ENCODE results near the gene PACSIN2.
A peak's percentile ranks its signal among the peaks of the same experiment; 100 is the strongest.

PACSIN2 gene

GRCh38 chr22:43014869-43015676, at the start of gene PACSIN2:
Gene PACSIN2, minus strand, starts transcription at chr22:43015149. Its CDS starts 103,069 bp downstream, at chr22:42912080.
- Mint-ChIP-seq H3K9me3 (ENCODE audit: low read depth) (no peaks in the 10 kb centered on the region), H3K4me1 (ENCODE audit: low read depth) (peaks cover 34% of the 10 kb centered on the region), H3K27me3 (no peaks in the 10 kb centered on the region), H3K4me3 (peak within 1 kb of the TSS; percentile 93), H3K36me3 (no peaks in the 10 kb centered on the region), H3K27ac (peak within 1 kb of the TSS; percentile 85)

- Mint-ChIP-seq H3K36me3 (peaks cover 18% of the 10 kb centered on the region), H3K27me3 (no peaks in the 10 kb centered on the region), H3K4me3 (no peak overlapping the region), H3K27ac (no peak overlapping the region), H3K9me3 (ENCODE audit: low read depth) (no peaks in the 10 kb centered on the region), H3K4me1 (ENCODE audit: low read depth) (no peaks in the 10 kb centered on the region)
These were observed 45.2 kb upstream of the PACSIN2 start for GRCh38 chr22:43060183-43060582.

- Mint-ChIP-seq H3K27me3 (no peaks in the 10 kb centered on the region), H3K4me1 (ENCODE audit: low read depth) (no peaks in the 10 kb centered on the region), H3K4me3 (no peak overlapping the region), H3K27ac (no peak overlapping the region), H3K9me3 (ENCODE audit: low read depth) (no peaks in the 10 kb centered on the region), H3K36me3 (peaks cover 11% of the 10 kb centered on the region)
These were observed 42.7 kb upstream of the PACSIN2 start for GRCh38 chr22:43057641-43058040.

- H3K9me3 Mint-ChIP-seq (ENCODE audit: low read depth), result no peaks in the 10 kb centered on the region
- H3K27me3 Mint-ChIP-seq, result no peaks in the 10 kb centered on the region
- no peak overlapping the region for H3K27ac Mint-ChIP-seq
- H3K4me3 Mint-ChIP-seq, result no peak overlapping the region
- H3K4me1 Mint-ChIP-seq (ENCODE audit: low read depth), result no peaks in the 10 kb centered on the region
- peaks cover 4% of the 10 kb centered on the region for H3K36me3 Mint-ChIP-seq
These were observed 38.2 kb upstream of the PACSIN2 start for GRCh38 chr22:43053176-43053575.

- Mint-ChIP-seq H3K9me3 (ENCODE audit: low read depth) (no peaks in the 10 kb centered on the region), H3K27ac (no peak overlapping the region), H3K27me3 (no peaks in the 10 kb centered on the region), H3K4me1 (ENCODE audit: low read depth) (no peaks in the 10 kb centered on the region), H3K36me3 (peaks cover 4% of the 10 kb centered on the region), H3K4me3 (no peak overlapping the region)
These were observed 36.0 kb upstream of the PACSIN2 start for GRCh38 chr22:43050995-43051394.

- H3K4me3 Mint-ChIP-seq, result no peak overlapping the region
- H3K36me3 Mint-ChIP-seq, result peaks cover 4% of the 10 kb centered on the region
- H3K27ac Mint-ChIP-seq, result no peak overlapping the region
- H3K27me3 Mint-ChIP-seq, result no peaks in the 10 kb centered on the region
- no peaks in the 10 kb centered on the region for H3K9me3 Mint-ChIP-seq (ENCODE audit: low read depth)
- no peaks in the 10 kb centered on the region for H3K4me1 Mint-ChIP-seq (ENCODE audit: low read depth)
These were observed 32.7 kb upstream of the PACSIN2 start for GRCh38 chr22:43047605-43048004.

- Mint-ChIP-seq H3K27ac (no peak overlapping the region), H3K4me3 (no peak overlapping the region), H3K9me3 (ENCODE audit: low read depth) (no peaks in the 10 kb centered on the region), H3K36me3 (no peaks in the 10 kb centered on the region), H3K27me3 (no peaks in the 10 kb centered on the region), H3K4me1 (ENCODE audit: low read depth) (no peaks in the 10 kb centered on the region)
These were observed 29.4 kb upstream of the PACSIN2 start for GRCh38 chr22:43044290-43044712.

- H3K4me1 Mint-ChIP-seq (ENCODE audit: low read depth), result no peaks in the 10 kb centered on the region
- no peak overlapping the region for H3K4me3 Mint-ChIP-seq
- no peaks in the 10 kb centered on the region for H3K36me3 Mint-ChIP-seq
- no peaks in the 10 kb centered on the region for H3K9me3 Mint-ChIP-seq (ENCODE audit: low read depth)
- no peak overlapping the region for H3K27ac Mint-ChIP-seq
- no peaks in the 10 kb centered on the region for H3K27me3 Mint-ChIP-seq
These were observed 27.3 kb upstream of the PACSIN2 start for GRCh38 chr22:43042101-43042780.

GRCh38 chr22:43039800-43040199, 24.9 kb upstream of the PACSIN2 start:
- Mint-ChIP-seq H3K4me3 (no peak overlapping the region), H3K27ac (no peak overlapping the region), H3K27me3 (no peaks in the 10 kb centered on the region), H3K9me3 (ENCODE audit: low read depth) (no peaks in the 10 kb centered on the region), H3K36me3 (no peaks in the 10 kb centered on the region), H3K4me1 (ENCODE audit: low read depth) (no peaks in the 10 kb centered on the region)

- Mint-ChIP-seq H3K4me1 (ENCODE audit: low read depth) (peaks cover 3% of the 10 kb centered on the region), H3K27me3 (no peaks in the 10 kb centered on the region), H3K36me3 (no peaks in the 10 kb centered on the region), H3K9me3 (ENCODE audit: low read depth) (no peaks in the 10 kb centered on the region), H3K4me3 (no peak overlapping the region), H3K27ac (no peak overlapping the region)
These were observed 23.4 kb upstream of the PACSIN2 start for GRCh38 chr22:43038325-43038724.

GRCh38 chr22:43036282-43036829, 21.4 kb upstream of the PACSIN2 start:
- Mint-ChIP-seq H3K27me3 (no peaks in the 10 kb centered on the region), H3K4me1 (ENCODE audit: low read depth) (peaks cover 3% of the 10 kb centered on the region), H3K36me3 (no peaks in the 10 kb centered on the region), H3K9me3 (ENCODE audit: low read depth) (no peaks in the 10 kb centered on the region), H3K27ac (no peak overlapping the region), H3K4me3 (no peak overlapping the region)

GRCh38 chr22:43035250-43035649, 20.3 kb upstream of the PACSIN2 start:
- no peaks in the 10 kb centered on the region for H3K36me3 Mint-ChIP-seq
- no peaks in the 10 kb centered on the region for H3K9me3 Mint-ChIP-seq (ENCODE audit: low read depth)
- no peak overlapping the region for H3K27ac Mint-ChIP-seq
- peaks cover 3% of the 10 kb centered on the region for H3K4me1 Mint-ChIP-seq (ENCODE audit: low read depth)
- H3K4me3 Mint-ChIP-seq, result no peak overlapping the region
- no peaks in the 10 kb centered on the region for H3K27me3 Mint-ChIP-seq

- Mint-ChIP-seq H3K27ac (no peak overlapping the region), H3K4me3 (no peak overlapping the region), H3K4me1 (ENCODE audit: low read depth) (peaks cover 3% of the 10 kb centered on the region), H3K27me3 (no peaks in the 10 kb centered on the region), H3K36me3 (no peaks in the 10 kb centered on the region), H3K9me3 (ENCODE audit: low read depth) (no peaks in the 10 kb centered on the region)
These were observed 16.7 kb upstream of the PACSIN2 start for GRCh38 chr22:43031617-43032016.

GRCh38 chr22:43018615-43019014, 3.7 kb upstream of the PACSIN2 start:
- Mint-ChIP-seq H3K4me1 (ENCODE audit: low read depth) (peaks cover 12% of the 10 kb centered on the region), H3K36me3 (no peaks in the 10 kb centered on the region), H3K4me3 (no peak overlapping the region), H3K9me3 (ENCODE audit: low read depth) (no peaks in the 10 kb centered on the region), H3K27ac (no peak overlapping the region), H3K27me3 (no peaks in the 10 kb centered on the region)
